ENCODE data around the gene TMEM53. TPM values are rescaled to one million over a fixed set of nuclear protein-coding genes. Genes with fewer than 3 reads are reported as not detected.

TMEM53 gene
- polyA plus RNA-seq, 1 of the 3 experiments (the other 2 are of a cell fraction), result 14.9 TPM

DNA sequence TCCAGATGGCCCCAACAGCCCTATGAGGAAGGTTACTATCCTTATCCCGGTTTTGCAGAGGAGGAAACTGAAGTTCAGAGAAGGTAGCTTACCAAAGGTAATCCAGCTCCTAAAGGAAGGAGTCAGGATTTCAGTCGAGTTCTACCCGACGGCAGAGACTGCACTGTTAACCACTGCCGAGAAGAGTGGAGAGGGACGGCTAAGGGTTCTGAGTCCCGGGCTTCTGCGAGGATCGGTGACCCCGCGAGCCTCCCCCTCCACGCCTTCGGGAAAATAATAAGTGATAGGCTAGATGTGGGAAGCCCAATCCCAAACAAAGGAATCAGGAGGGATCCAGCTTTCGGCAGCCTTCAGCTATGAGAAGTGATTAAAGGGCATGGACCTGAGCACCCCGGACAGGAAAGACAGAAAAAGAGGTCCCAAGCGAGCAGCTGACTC, 587 bp downstream of the TMEM53 start:
- peaks cover 7 to 24% of the 10 kb centered on the region in 2 experiments; a peak in 1 of 4 replicates for H3K4me1 ChIP-seq (ENCODE audit: control insufficient read depth in 1 of 2, insufficient read depth in 2 of 2, low read depth in 1 of 2, low read length in 1 of 2)
- peak overlapping the region; percentile 93 for H3K4me2 ChIP-seq
- H4K20me1 ChIP-seq (ENCODE audit: insufficient read depth), result no peaks in the 10 kb centered on the region
- peak overlapping the region; percentile 70 for H3K9ac ChIP-seq
- H3K9me2 ChIP-seq, result no peaks in the 10 kb centered on the region
- peaks cover 6% of the 10 kb centered on the region; the same call in 1 of the 2 replicates for H3K79me2 ChIP-seq (ENCODE audit: insufficient read depth)
- POLR2A ChIA-PET, result interaction anchor here (0.7 to 1.6 kb wide), 5 partner anchors 13 to 102 kb away, joined by 3 to 8 read pairs (median 6); partner anchors contain the start of gene RPS8
- CTCF ChIA-PET, result interaction anchor here (0.6 to 5.9 kb wide), 12 partner anchors 11 to 78 kb away, joined by 3 to 48 read pairs (median 4); no protein-coding TSS in a partner anchor
- H3K27ac ChIP-seq (ENCODE audit: low read depth in 2 of 2, low read length in 1 of 2), result peak overlapping the region; percentile 76 to 94
- no peak for DNase-seq
- H3F3A ChIP-seq (replicated peaks; ENCODE audit: insufficient read depth), result no peaks in the 10 kb centered on the region
- WGBS (ENCODE audit: low lambda C conversion rate), result under 1% methylated on average over 16 of the region's 16 CpGs
- H3K9me3 ChIP-seq, result no peaks in the 10 kb centered on the region
- peak overlapping the region; percentile 96 for H2AFZ ChIP-seq (ENCODE audit: low read depth)
- no peaks in the 10 kb centered on the region for H3K36me3 ChIP-seq (replicated peaks in 1 of 2; ENCODE audit: control insufficient read depth in 1 of 2, insufficient read depth in 2 of 2, low read length in 1 of 2)
- no peaks in the 10 kb centered on the region for H3K27me3 ChIP-seq (ENCODE audit: insufficient read depth)
- peak overlapping the region; percentile 68 to 77 for H3K4me3 ChIP-seq (ENCODE audit: low read depth in 2 of 2, low read length in 1 of 2)
- TF ChIP-seq GABPA (IDR thresholded peaks at IDR 0.05; ENCODE audit: low read depth), result no peak
- no peak for TF ChIP-seq MAX (IDR thresholded peaks at IDR 0.05; ENCODE audit: low read depth)
- no peak for TF ChIP-seq RAD21 (IDR thresholded peaks at IDR 0.05; ENCODE audit: low read length)
- TF ChIP-seq, protein P1, sequence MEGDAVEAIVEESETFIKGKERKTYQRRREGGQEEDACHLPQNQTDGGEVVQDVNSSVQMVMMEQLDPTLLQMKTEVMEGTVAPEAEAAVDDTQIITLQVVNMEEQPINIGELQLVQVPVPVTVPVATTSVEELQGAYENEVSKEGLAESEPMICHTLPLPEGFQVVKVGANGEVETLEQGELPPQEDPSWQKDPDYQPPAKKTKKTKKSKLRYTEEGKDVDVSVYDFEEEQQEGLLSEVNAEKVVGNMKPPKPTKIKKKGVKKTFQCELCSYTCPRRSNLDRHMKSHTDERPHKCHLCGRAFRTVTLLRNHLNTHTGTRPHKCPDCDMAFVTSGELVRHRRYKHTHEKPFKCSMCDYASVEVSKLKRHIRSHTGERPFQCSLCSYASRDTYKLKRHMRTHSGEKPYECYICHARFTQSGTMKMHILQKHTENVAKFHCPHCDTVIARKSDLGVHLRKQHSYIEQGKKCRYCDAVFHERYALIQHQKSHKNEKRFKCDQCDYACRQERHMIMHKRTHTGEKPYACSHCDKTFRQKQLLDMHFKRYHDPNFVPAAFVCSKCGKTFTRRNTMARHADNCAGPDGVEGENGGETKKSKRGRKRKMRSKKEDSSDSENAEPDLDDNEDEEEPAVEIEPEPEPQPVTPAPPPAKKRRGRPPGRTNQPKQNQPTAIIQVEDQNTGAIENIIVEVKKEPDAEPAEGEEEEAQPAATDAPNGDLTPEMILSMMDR (IDR thresholded peaks at IDR 0.05), result no peak
- TF ChIP-seq POLR2AphosphoS5 (IDR thresholded peaks at IDR 0.05; ENCODE audit: low read depth, low read length), result peak; percentile 56; the same call in 1 of the 2 replicates
- TF ChIP-seq USF1 (IDR thresholded peaks at IDR 0.05; ENCODE audit: borderline replicate concordance, low read depth), result no peak
- TF ChIP-seq EZH2phosphoT487 (IDR thresholded peaks at IDR 0.05; ENCODE audit: borderline replicate concordance, low read depth), result no peak

DNA sequence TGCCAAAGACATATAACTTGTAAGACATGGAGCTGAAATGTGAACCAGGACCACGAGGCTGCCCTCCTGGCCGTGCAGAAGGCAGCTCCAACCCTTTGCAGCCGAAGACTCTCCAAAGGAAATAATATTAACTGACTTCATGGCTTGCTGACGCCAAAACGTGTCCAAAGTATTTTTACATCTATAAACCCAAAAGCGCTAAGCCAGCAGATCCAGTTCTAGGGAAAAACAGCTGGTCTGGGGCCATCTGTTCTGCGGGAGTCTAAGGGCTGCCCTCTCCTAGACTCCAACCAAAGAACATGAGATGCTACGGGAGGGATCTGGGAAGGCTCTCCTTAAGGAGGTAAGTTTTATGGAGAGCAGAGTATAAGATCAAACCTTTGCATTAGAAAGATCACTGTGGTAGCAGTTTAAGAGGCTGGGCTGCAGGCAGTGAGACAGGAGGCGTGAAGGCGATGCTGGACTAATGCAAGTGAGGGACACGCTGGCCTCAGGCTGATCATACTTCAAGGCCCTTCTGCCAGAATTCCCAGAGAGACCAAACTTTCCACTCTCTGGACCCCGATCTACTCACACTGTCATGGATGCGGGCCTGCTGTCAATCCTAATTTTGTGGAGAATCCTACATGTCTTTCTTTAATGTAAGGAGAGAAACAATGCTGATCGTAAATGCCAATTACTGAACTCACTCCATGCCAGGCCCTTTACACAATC, 1.2 kb downstream of the TMEM53 start:
- peak overlapping the region; percentile 96 for H2AFZ ChIP-seq (ENCODE audit: low read depth)
- WGBS (ENCODE audit: low lambda C conversion rate), result 90% methylated on average over 14 of the region's 14 CpGs
- peak overlapping the region; percentile 76 to 94 for H3K27ac ChIP-seq (ENCODE audit: low read depth in 2 of 2, low read length in 1 of 2)
- no peaks in the 10 kb centered on the region for H3F3A ChIP-seq (replicated peaks; ENCODE audit: insufficient read depth)
- H3K36me3 ChIP-seq (replicated peaks in 1 of 2; ENCODE audit: control insufficient read depth in 1 of 2, insufficient read depth in 2 of 2, low read length in 1 of 2), result no peaks in the 10 kb centered on the region
- no peaks in the 10 kb centered on the region for H3K27me3 ChIP-seq (ENCODE audit: insufficient read depth)
- H3K4me3 ChIP-seq (ENCODE audit: low read depth in 2 of 2, low read length in 1 of 2), result peak overlapping the region; percentile 68 to 77
- ChIA-PET CTCF (interaction anchor here (0.7 to 5.9 kb wide), 7 partner anchors 11 to 78 kb away, joined by 3 to 48 read pairs (median 5); no protein-coding TSS in a partner anchor), POLR2A (interaction anchor here (1.3 to 1.6 kb wide), 3 partner anchors 13 to 42 kb away, joined by 6 to 8 read pairs (median 7); no protein-coding TSS in a partner anchor)
- H3K79me2 ChIP-seq (ENCODE audit: insufficient read depth), result peaks cover 6% of the 10 kb centered on the region; the same call in 1 of the 2 replicates
- H3K9me2 ChIP-seq, result no peaks in the 10 kb centered on the region
- TF ChIP-seq EP300 (IDR thresholded peaks at IDR 0.05; ENCODE audit: borderline replicate concordance in 1 of 2, low read depth in 1 of 2, low read length in 1 of 2), result no peak
- no peak for TF ChIP-seq EZH2phosphoT487 (IDR thresholded peaks at IDR 0.05; ENCODE audit: borderline replicate concordance, low read depth)
- no peak for TF ChIP-seq TEAD4 (IDR thresholded peaks at IDR 0.05; ENCODE audit: borderline replicate concordance, insufficient read depth)
- TF ChIP-seq USF1 (IDR thresholded peaks at IDR 0.05; ENCODE audit: borderline replicate concordance, low read depth), result no peak
- TF ChIP-seq, protein P2, sequence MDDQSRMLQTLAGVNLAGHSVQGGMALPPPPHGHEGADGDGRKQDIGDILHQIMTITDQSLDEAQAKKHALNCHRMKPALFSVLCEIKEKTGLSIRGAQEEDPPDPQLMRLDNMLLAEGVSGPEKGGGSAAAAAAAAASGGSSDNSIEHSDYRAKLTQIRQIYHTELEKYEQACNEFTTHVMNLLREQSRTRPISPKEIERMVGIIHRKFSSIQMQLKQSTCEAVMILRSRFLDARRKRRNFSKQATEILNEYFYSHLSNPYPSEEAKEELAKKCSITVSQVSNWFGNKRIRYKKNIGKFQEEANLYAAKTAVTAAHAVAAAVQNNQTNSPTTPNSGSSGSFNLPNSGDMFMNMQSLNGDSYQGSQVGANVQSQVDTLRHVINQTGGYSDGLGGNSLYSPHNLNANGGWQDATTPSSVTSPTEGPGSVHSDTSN (IDR thresholded peaks at IDR 0.05), result no peak
- no peak for TF ChIP-seq RAD21 (IDR thresholded peaks at IDR 0.05; ENCODE audit: low read length)
- TF ChIP-seq GABPA (IDR thresholded peaks at IDR 0.05; ENCODE audit: low read depth), result no peak
- no peak for TF ChIP-seq USF2 (IDR thresholded peaks at IDR 0.05; ENCODE audit: borderline replicate concordance, low read depth, low read length)
- TF ChIP-seq NRF1 (IDR thresholded peaks at IDR 0.05; ENCODE audit: low read depth, low read length), result no peak
- no peak for TF ChIP-seq ELF1 (IDR thresholded peaks at IDR 0.05)
- no peak for TF ChIP-seq ZBTB33 (IDR thresholded peaks at IDR 0.05; ENCODE audit: borderline replicate concordance, low read depth)
- no peak for TF ChIP-seq YY1 (IDR thresholded peaks at IDR 0.05; ENCODE audit: low read depth)
- no peak for TF ChIP-seq GATA2 (CRISPR knock-in tag; IDR thresholded peaks at IDR 0.05)
- peak overlapping the region; percentile 93 for H3K4me2 ChIP-seq
- peak overlapping the region; percentile 70 for H3K9ac ChIP-seq
- H4K20me1 ChIP-seq (ENCODE audit: insufficient read depth), result no peaks in the 10 kb centered on the region
- no peak for DNase-seq
- peaks cover 7 to 24% of the 10 kb centered on the region in 2 experiments; a peak in 1 of 4 replicates for H3K4me1 ChIP-seq (ENCODE audit: control insufficient read depth in 1 of 2, insufficient read depth in 2 of 2, low read depth in 1 of 2, low read length in 1 of 2)
- no peaks in the 10 kb centered on the region for H3K9me3 ChIP-seq
